K562 (cell line): ENCODE data around the gene FBLN7. TPM values are rescaled to one million over a fixed set of nuclear protein-coding genes. Genes with fewer than 3 reads are reported as not detected.

ENCODE experiments used
- ATAC-seq: fragments of 200-7000 bp; cut with Tn5 transposase; 3 replicates; pipeline ENCODE4 v1.9.1; 2020; ENCODE audit warnings: moderate library complexity
- BruUV-seq: library from RNA; stranded (reverse); fragments of 400-500 nt; replicated peaks from 2 replicates; lab custom pipeline; 2021; lab: Mats Ljungman, UMichigan
- CTCF ChIA-PET: fragments of 300-600 bp; formaldehyde crosslinking; extraction: SDS; loops from one replicate; lab custom pipeline; 2021; ENCODE audit warnings: low intra/inter-chr PET ratio; lab: Yijun Ruan, JAX
- POLR2A ChIA-PET: fragments of 300-600, 350-650 bp; sonication (Branson Sonifier 250); formaldehyde crosslinking; extraction: SDS; loops from one replicate; lab custom pipeline; 2021; ENCODE audit warnings: antibody characterized with exemption, inconsistent platforms; lab: Yijun Ruan, JAX
- DNase-seq, 4 experiments: peaks; one replicate each; pipeline versions ENCODE4 v3.0.0 to v3.0.0-alpha.2; 2011 to 2018; ENCODE audit warnings: low spot score in 3 of 4, mixed read lengths in 3 of 4; ENCODE audit errors: extremely low read depth in 1 of 4
- FAIRE-seq: peaks from 2 replicates; lab custom pipeline; 2011; peaks lifted over from hg19 to GRCh38; lab: Jason Lieb, UNC
- H2AFZ ChIP-seq: 2 replicates; pipeline ENCODE4 v1.6.0; 2011; ENCODE audit warnings: low read depth, low read length, control low read depth, inconsistent platforms
- H3K27ac ChIP-seq: fragments of 200-600 bp; 3 replicates; pipeline ENCODE4 v1.8.0; 2011; ENCODE audit warnings: low read depth, mild to moderate bottlenecking, control low read depth, inconsistent platforms, low read length, moderate library complexity, mixed read lengths; ENCODE audit errors: extremely low read depth
- H3K27me3 ChIP-seq, 2 experiments: fragments of 300-600 bp in 1 of 2; 2 replicates in 1 of 2; 3 replicates in 1 of 2; pipeline versions ENCODE4 v1.6.0 to v1.8.0; 2011; ENCODE audit warnings: inconsistent platforms in 2 of 2, low read length in 2 of 2, mild to moderate bottlenecking in 1 of 2, mixed read lengths in 1 of 2, moderate library complexity in 1 of 2; ENCODE audit not compliant: control insufficient read depth in 2 of 2, insufficient read depth in 2 of 2
- H3K36me3 ChIP-seq: fragments of 300-600 bp; 3 replicates; pipeline ENCODE4 v1.8.0; 2011; ENCODE audit warnings: mild to moderate bottlenecking, low read length, inconsistent platforms; ENCODE audit not compliant: control insufficient read depth, insufficient read depth
- H3K4me1 ChIP-seq, 2 experiments: fragments of 200-600 bp in 1 of 2; replicated peaks in 1 of 2; 2 replicates in 1 of 2; 3 replicates in 1 of 2; pipeline versions ENCODE4 v1.5.1 to v1.8.0; 2011; ENCODE audit warnings: inconsistent platforms in 2 of 2, low read length in 2 of 2, mild to moderate bottlenecking in 1 of 2, mixed read lengths in 1 of 2, moderate library complexity in 1 of 2; ENCODE audit not compliant: control insufficient read depth in 2 of 2, insufficient read depth in 2 of 2
- H3K4me2 ChIP-seq: 2 replicates; pipeline ENCODE4 v1.6.1; 2011; ENCODE audit warnings: low read length, control low read depth, inconsistent platforms, mixed read lengths; ENCODE audit not compliant: insufficient read depth
- H3K4me3 ChIP-seq: fragments of 200-600 bp; sonication (generic), shearing (Covaris generic); 2 replicates; pipeline ENCODE4 v1.5.1; 2016; ENCODE audit warnings: control low read depth, inconsistent platforms
- H3K79me2 ChIP-seq: fragments of 200-600 bp; 3 replicates; pipeline ENCODE4 v1.8.0; 2011; ENCODE audit warnings: low read length, inconsistent platforms; ENCODE audit not compliant: control insufficient read depth, insufficient read depth
- H3K9ac ChIP-seq, 2 experiments: 2 replicates each; pipeline versions ENCODE4 v1.6.0 to v1.6.1; 2011; ENCODE audit warnings: low read depth in 2 of 2, low read length in 2 of 2, control low read depth in 1 of 2, inconsistent platforms in 1 of 2, mild to moderate bottlenecking in 1 of 2, mixed read lengths in 1 of 2; ENCODE audit not compliant: insufficient read depth in 1 of 2
- H3K9me1 ChIP-seq: one replicate; pipeline ENCODE4 v1.6.0; 2011; ENCODE audit warnings: inconsistent platforms, mild to moderate bottlenecking, low read length, moderate library complexity; ENCODE audit not compliant: control insufficient read depth, insufficient read depth
- H3K9me3 ChIP-seq: replicated peaks from 2 replicates; pipeline ENCODE4 v1.5.1; 2011; ENCODE audit warnings: low read depth, low read length, inconsistent platforms; ENCODE audit not compliant: control insufficient read depth, insufficient read depth
- H4K20me1 ChIP-seq: replicated peaks from 2 replicates; pipeline ENCODE4 v1.6.1; 2011; ENCODE audit warnings: low read length, inconsistent platforms, mixed read lengths; ENCODE audit not compliant: control insufficient read depth, insufficient read depth
- RBM25 ChIP-seq: fragments of 200-400 bp; formaldehyde crosslinking; IDR thresholded peaks from 2 replicates; pipeline ENCODE4 v1.6.1; 2018; ENCODE audit warnings: low read length, low read depth, moderate library complexity; ENCODE audit not compliant: severe bottlenecking
- SUPT5H ChIP-seq: fragments of 450-650 bp; IDR thresholded peaks from 2 replicates; pipeline ENCODE4 v1.6.1; 2016
- WGBS: fragments of 100-300 bp; shearing (Covaris generic); methylation state at CpG from one replicate; pipeline ENCODE4 v1.1.6; 2016; ENCODE audit warnings: low coverage, mixed read lengths; ENCODE audit not compliant: insufficient coverage; ENCODE audit errors: missing lambda C conversion rate; 5-methylcytosine and 5-hydroxymethylcytosine counted together
- in situ Hi-C: fragments of 300-500 bp; cut with MboI; formaldehyde crosslinking; loops from 4 replicates; pipeline ENCODE4 v1.15.0; 2018; ENCODE audit warnings: inconsistent platforms, mixed read lengths
- intact Hi-C: fragments of 100-400 bp; cut with micrococcal nuclease; formaldehyde crosslinking; loops from 2 replicates; pipeline ENCODE4 v1.14.2; 2022
- polyA plus RNA-seq, 8 experiments: library from polyadenylated mRNA; depleted of rRNA in 4 of 8; stranded (reverse) in 5 of 8; unstranded in 3 of 8; fragments of >200 nt; fragmentation: Nextera tagmentation in 2 of 8; fragmentation: Illumina TruSeq in 1 of 8; extraction: Ambion mirVana in 2 of 8; extraction: Trizol in 1 of 8; gene quantifications; 2 replicates each; pipeline versions ENCODE4 v1.2.1 to v1.2.3, GENCODE V29; 2011 to 2014; ENCODE audit warnings: inconsistent platforms in 1 of 8, missing spikeins in 1 of 8
- total RNA-seq, 7 experiments: library from RNA; depleted of rRNA in 6 of 7; stranded (reverse); fragments of >200 nt in 6 of 7; fragmentation: Illumina TruSeq in 2 of 7; extraction: Trizol in 2 of 7; gene quantifications; 2 replicates each; pipeline versions ENCODE4 v1.2.1 to v1.2.3, GENCODE V29; 2011 to 2021; ENCODE audit warnings: low replicate concordance in 1 of 7
- TF ChIP-seq, protein P1 (sequence below): fragments of 450-650 bp; IDR thresholded peaks from 2 replicates; pipeline ENCODE4 v1.6.1; 2016; ENCODE audit warnings: low read depth

Gene FBLN7
- total and polyA plus RNA-seq, 9 of the 15 experiments (the other 6 are each of a cell fraction or from before 2014, with no cell fraction given) = 0.13 TPM; not detected in 8

GRCh38 chr2:112140899-112141625 lies 2.9 kb downstream of the FBLN7 start:
- Histone ChIP-seq H3K27ac (no peak overlapping the region), H3K4me2 (no peak overlapping the region), H2AFZ (no peak overlapping the region), H4K20me1 (no peaks in the 10 kb centered on the region), H3K4me3 (no peak overlapping the region), H3K79me2 (no peaks in the 10 kb centered on the region), H3K4me1 (peaks cover 0 to 10% of the 10 kb centered on the region in 2 experiments; a peak in 3 of 5 replicates), H3K9me3 (no peaks in the 10 kb centered on the region), H3K9ac (no peak overlapping the region), H3K27me3 (peaks cover 31 to 51% of the 10 kb centered on the region in 2 experiments; a peak in 4 of 5 replicates), H3K36me3 (no peaks in the 10 kb centered on the region), H3K9me1 (no peaks in the 10 kb centered on the region)
- TF ChIP-seq, protein P1, sequence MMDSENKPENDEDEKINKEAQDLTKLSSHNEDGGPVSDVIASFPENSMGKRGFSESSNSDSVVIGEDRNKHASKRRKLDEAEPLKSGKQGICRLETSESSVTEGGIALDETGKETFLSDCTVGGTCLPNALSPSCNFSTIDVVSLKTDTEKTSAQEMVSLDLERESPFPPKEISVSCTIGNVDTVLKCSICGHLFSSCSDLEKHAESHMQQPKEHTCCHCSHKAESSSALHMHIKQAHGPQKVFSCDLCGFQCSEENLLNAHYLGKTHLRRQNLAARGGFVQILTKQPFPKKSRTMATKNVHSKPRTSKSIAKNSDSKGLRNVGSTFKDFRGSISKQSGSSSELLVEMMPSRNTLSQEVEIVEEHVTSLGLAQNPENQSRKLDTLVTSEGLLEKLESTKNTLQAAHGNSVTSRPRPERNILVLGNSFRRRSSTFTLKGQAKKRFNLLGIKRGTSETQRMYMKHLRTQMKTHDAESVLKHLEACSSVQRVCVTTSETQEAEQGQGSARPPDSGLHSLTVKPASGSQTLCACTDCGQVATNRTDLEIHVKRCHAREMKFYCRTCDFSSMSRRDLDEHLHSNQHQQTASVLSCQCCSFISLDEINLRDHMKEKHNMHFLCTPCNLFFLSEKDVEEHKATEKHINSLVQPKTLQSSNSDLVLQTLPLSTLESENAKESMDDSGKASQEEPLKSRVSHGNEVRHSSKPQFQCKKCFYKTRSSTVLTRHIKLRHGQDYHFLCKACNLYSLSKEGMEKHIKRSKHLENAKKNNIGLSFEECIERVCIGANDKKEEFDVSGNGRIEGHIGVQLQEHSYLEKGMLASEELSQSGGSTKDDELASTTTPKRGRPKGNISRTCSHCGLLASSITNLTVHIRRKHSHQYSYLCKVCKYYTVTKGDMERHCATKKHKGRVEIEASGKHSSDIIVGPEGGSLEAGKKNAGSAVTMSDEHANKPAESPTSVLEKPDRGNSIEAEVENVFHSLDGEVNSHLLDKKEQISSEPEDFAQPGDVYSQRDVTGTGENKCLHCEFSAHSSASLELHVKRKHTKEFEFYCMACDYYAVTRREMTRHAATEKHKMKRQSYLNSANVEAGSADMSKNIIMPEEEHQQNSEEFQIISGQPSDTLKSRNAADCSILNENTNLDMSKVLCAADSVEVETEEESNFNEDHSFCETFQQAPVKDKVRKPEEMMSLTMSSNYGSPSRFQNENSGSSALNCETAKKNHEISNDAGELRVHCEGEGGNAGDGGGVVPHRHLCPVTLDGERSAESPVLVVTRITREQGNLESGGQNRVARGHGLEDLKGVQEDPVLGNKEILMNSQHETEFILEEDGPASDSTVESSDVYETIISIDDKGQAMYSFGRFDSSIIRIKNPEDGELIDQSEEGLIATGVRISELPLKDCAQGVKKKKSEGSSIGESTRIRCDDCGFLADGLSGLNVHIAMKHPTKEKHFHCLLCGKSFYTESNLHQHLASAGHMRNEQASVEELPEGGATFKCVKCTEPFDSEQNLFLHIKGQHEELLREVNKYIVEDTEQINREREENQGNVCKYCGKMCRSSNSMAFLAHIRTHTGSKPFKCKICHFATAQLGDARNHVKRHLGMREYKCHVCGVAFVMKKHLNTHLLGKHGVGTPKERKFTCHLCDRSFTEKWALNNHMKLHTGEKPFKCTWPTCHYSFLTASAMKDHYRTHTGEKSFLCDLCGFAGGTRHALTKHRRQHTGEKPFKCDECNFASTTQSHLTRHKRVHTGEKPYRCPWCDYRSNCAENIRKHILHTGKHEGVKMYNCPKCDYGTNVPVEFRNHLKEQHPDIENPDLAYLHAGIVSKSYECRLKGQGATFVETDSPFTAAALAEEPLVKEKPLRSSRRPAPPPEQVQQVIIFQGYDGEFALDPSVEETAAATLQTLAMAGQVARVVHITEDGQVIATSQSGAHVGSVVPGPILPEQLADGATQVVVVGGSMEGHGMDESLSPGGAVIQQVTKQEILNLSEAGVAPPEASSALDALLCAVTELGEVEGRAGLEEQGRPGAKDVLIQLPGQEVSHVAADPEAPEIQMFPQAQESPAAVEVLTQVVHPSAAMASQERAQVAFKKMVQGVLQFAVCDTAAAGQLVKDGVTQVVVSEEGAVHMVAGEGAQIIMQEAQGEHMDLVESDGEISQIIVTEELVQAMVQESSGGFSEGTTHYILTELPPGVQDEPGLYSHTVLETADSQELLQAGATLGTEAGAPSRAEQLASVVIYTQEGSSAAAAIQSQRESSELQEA = no peak
- TF ChIP-seq SUPT5H = no peak
- peak; percentile 30 for TF ChIP-seq RBM25
- in situ Hi-C loops = no loop called here
- 12% methylated on average over 20 of the region's 20 CpGs for WGBS
- intact Hi-C loops = no loop called here
- no peak for ATAC-seq
- CTCF ChIA-PET = no interaction called here
- DNase-seq = no peak
- FAIRE-seq = no peak
- POLR2A ChIA-PET = no interaction called here
- BruUV-seq = no TSS peak
